GM10847 (cell line): ENCODE results near the gene ZNF324.

Source experiments
- POLR2A ChIP-seq: IDR thresholded peaks from 2 replicates; pipeline ENCODE4 v1.6.1; 2011; ENCODE audit not compliant: insufficient read length; ENCODE audit errors: extremely low read depth

Gene ZNF324

DNA sequence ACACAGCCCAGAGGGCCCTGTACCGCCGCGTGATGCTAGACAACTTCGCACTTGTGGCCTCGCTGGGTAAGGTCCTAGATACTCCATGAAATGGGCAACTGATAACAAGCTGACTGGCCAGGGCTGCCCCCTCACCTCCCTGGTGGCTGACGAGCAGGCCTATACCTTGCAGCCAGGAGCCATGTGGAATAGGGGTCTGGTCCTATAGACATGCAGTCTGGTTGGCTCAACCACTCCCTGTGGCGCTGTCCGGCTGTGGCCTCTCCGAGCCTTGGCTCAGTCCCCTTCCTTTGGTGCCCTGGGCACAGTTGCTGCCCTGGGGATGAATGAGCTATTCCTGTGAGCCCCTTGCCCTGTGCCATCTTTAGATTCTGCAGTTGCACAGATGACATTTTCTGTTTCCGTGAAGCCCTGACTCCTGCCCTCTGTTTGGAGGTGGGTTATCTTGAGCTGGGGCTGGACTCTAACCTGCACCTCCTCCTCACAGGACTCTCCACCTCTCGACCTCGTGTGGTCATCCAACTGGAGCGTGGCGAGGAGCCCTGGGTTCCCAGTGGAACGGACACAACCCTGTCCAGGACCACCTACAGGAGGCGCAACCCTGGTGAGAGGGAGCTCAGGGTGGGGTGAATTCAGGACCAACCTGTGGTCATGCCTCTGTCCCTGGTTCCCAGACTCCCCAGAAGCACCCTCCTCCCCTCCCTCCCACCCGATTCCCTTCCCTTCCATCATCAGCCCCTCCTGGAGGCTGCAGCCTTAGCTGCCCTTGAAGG, 2.5 kb downstream of the ZNF324 start:
- no peak for TF ChIP-seq POLR2A

DNA sequence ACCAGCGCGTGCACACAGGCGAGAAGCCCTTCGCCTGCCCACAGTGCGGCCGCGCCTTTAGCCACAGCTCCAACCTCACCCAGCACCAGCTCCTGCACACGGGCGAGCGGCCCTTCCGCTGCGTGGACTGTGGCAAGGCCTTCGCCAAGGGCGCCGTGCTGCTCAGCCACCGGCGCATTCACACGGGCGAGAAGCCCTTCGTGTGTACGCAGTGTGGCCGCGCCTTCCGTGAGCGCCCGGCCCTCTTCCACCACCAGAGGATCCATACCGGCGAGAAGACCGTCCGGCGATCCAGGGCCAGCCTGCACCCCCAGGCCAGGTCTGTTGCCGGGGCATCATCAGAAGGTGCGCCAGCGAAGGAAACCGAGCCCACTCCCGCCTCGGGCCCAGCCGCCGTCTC, 4.9 kb downstream of the ZNF324 start:
- TF ChIP-seq POLR2A: no peak

GRCh38 chr19:58473775-58474174, 6.9 kb downstream of the ZNF324 start:
- no peak for TF ChIP-seq POLR2A

DNA sequence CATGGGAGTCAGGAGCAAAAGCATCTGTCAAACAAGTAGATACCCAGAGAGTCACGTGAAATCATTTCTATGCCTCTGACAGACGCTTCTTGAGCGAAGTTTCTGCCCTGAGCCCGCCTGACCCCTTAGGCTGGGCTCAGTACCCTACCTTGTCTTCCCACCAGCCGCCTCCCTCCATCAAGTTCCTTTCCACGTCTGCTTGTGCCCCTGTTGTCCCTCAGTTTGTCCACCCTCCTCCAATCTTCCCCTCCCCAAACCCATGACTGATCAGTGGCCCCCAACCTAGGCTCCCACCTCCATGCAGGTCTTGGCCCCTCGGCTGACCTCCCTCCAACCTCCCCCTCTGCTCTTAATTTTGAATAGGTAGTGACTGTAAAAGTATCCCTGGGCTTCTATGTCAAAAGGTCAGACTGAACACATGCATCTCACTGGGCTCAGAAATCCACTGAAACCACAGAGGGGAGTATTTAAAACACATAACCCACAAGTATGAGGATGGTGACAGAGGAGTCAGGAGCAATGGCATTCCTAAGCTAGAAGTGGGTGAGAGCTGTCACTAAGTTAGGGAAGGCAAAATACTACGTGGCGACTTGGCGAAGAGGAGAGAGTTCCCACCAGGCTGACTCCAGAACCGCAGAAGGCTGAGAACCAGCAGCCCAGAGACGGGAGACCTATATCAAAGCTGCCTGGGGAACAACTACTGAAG, 7.6 kb downstream of the ZNF324 start:
- TF ChIP-seq POLR2A: no peak

DNA sequence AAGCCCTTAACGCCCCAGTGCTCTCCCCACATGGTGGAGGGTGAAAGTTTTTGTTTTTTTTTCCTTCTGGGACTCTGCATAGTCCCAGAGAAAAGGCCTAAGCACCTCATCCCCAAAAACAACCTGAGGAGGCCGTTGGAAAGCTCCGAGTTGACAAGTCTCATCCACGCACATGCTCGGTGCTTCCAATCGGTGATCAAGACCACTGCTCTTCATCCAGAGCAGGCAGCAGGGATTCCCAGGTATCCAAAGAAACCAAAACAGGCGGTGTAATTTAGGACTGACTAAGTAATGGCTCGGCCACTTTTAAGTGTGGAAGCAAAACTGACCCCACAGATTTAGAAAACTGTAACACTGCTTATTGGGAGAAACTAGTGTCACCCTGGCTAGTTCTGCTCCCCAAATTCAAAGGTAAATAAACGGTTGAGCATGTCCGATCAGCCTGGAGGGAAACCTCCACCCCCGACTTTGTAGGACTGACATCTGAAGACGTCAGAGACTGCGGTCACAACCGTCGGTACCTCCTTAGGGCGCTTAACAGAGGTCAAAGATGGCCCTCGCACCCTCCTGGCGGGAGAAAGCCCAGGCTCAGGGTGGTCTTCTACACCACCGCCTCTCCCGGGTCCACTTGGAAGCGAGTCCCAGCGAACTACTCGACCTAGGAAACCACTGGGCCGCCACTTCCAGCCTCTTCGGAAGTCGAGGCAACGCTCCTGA, 8.3 kb downstream of the ZNF324 start:
- no peak for TF ChIP-seq POLR2A

DNA sequence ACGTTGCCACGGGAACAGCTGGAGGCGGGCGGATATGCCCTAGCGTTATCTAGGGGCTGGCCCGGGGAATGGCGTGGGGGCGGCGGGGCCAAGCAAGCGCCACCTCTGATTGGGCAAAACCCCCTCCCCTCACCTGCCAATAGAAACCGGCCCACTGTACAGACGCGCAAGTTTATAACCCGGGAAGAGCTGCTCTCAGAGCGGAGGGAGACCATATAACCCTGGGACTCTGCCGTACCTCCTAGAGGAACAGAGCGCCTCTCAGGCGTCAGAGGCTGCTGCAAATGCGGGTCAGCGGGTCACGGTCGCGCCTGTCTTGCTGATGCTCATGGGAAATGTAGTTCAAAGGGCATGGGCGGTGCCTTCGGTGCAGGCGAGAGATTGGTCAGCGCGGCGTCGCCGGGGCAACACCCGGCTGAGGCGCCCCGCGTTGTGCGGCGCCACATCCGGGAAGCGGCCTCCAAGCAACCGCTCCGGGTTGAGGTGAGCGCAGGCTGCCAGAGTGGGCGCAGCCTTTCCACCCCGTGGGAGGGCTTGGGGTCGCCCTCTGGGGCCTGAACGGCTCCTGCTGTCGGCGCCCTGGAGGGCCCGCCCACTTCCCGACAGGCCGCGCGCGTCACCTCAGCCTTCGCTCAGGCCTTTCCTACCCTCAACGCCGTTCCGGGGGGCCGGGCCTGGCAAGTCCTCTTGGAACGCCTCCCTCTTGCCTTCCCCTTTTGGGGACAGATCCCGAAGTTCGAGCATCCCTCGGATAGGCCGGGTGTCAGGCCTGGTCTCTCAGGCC, 9.0 kb downstream of the ZNF324 start, which contains the start of gene ZNF446:
Gene ZNF446, plus strand, starts transcription at position 639 of the 784 bp plus-strand sequence. CDS start 867 bp downstream, outside the sequence.
- TF ChIP-seq POLR2A: peak; percentile 61

GRCh38 chr19:58476498-58477015, 9.7 kb downstream of the ZNF324 start:
- TF ChIP-seq POLR2A: no peak

GRCh38 chr19:58477130-58477529, 10.2 kb downstream of the ZNF324 start:
- no peak for TF ChIP-seq POLR2A

GRCh38 chr19:58477871-58478270, 11.0 kb downstream of the ZNF324 start:
- no peak for TF ChIP-seq POLR2A

GRCh38 chr19:58479303-58479702, 12.4 kb downstream of the ZNF324 start:
- no peak for TF ChIP-seq POLR2A

DNA sequence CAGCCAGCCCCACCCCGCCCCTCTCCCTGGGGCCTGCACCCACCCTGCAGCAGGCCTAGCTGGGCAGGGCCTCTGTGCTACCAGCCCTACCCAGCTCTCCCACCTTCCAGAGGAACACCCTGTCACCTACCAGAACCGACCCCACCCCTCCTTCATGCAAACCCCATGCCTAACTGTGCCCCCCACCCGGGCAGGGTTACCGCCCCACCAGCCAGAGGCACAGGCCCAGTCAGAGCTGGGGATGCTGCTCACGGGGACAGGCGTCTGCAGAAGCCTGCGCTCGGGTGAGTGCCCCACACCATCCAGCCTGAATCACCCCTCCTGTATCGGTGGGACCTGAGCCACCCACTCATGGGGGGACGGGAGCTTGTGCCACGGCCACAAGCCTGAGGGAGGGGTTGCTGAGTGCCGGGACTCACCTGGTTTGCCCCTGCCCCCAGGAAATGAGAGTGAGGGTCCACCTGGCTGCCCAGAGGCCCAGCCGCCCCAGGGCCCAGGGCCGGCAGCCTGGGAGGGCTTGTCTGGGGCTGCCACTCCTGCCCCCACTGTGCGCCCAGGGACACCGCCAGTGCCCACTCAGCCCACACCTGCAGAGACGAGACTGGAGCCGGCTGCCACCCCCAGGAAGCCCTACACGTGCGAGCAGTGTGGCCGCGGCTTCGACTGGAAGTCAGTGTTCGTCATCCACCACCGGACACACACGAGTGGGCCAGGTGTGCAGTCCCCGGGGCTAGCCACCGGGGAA, 13.0 kb downstream of the ZNF324 start:
- no peak for TF ChIP-seq POLR2A

DNA sequence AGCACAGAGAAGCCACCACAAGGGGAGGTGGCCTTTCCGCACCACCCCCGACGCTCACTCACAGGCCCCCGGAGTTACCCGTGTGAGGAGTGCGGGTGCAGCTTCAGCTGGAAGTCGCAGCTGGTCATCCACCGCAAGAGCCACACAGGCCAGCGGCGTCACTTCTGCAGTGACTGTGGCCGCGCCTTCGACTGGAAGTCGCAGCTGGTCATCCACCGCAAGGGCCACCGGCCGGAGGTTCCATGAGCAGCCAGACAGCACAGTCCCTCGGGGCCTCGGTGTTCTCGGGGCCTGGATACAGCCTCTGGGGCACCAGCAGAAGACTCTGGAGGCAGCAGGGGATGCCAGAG, 13.6 kb downstream of the ZNF324 start:
- no peak for TF ChIP-seq POLR2A

GRCh38 chr19:58480831-58481230, 14.0 kb downstream of the ZNF324 start:
- TF ChIP-seq POLR2A: no peak

- TF ChIP-seq POLR2A: no peak
These were observed 15.5 kb downstream of the ZNF324 start for GRCh38 chr19:58482372-58482771.
